HEK293 (cell line): ENCODE data around the gene TBP.

ENCODE experiments used
- ATF2 ChIP-seq: fragments of 450-650 bp; formaldehyde crosslinking; IDR thresholded peaks from 2 replicates; pipeline ENCODE4 v1.5.1; 2016; ENCODE audit warnings: missing biosample characterization, missing genetic modification characterization, low read depth
- CTCF ChIP-seq: fragments of 450-650 bp; formaldehyde crosslinking; IDR thresholded peaks from 2 replicates; pipeline ENCODE4 v1.5.1; 2016; ENCODE audit warnings: missing biosample characterization, missing genetic modification characterization
- ELK4 ChIP-seq: IDR thresholded peaks from 2 replicates; pipeline ENCODE4 v1.6.1; 2011; ENCODE audit warnings: mild to moderate bottlenecking, low read depth, low read length, borderline replicate concordance
- KLF16 ChIP-seq: fragments of 450-650 bp; formaldehyde crosslinking; IDR thresholded peaks from 2 replicates; pipeline ENCODE4 v1.5.1; 2017; ENCODE audit warnings: missing biosample characterization, missing genetic modification characterization
- MZF1 ChIP-seq: fragments of 450-650 bp; formaldehyde crosslinking; IDR thresholded peaks from 2 replicates; pipeline ENCODE4 v1.5.1; 2017; ENCODE audit warnings: missing biosample characterization, missing genetic modification characterization, borderline replicate concordance
- SCRT1 ChIP-seq: fragments of 450-650 bp; formaldehyde crosslinking; IDR thresholded peaks from 2 replicates; pipeline ENCODE4 v1.5.1; 2016; ENCODE audit warnings: missing biosample characterization, missing genetic modification characterization, borderline replicate concordance
- ZBTB10 ChIP-seq: fragments of 450-650 bp; formaldehyde crosslinking; IDR thresholded peaks from 2 replicates; pipeline ENCODE4 v1.5.1; 2016; ENCODE audit warnings: missing biosample characterization, missing genetic modification characterization
- ZBTB21 ChIP-seq: fragments of 450-650 bp; formaldehyde crosslinking; IDR thresholded peaks from 2 replicates; pipeline ENCODE4 v1.5.1; 2017; ENCODE audit warnings: missing biosample characterization, missing genetic modification characterization
- ZBTB7A ChIP-seq: fragments of 450-650 bp; formaldehyde crosslinking; IDR thresholded peaks from 2 replicates; pipeline ENCODE4 v1.5.1; 2016; ENCODE audit warnings: low read depth, missing biosample characterization, missing genetic modification characterization
- ZNF138 ChIP-seq: fragments of 450-650 bp; formaldehyde crosslinking; IDR thresholded peaks from 2 replicates; pipeline ENCODE4 v1.5.1; 2016; ENCODE audit warnings: missing biosample characterization, missing genetic modification characterization, borderline replicate concordance
- ZNF223 ChIP-seq: fragments of 450-650 bp; formaldehyde crosslinking; IDR thresholded peaks from 2 replicates; pipeline ENCODE4 v1.5.1; 2016; ENCODE audit warnings: missing biosample characterization, missing genetic modification characterization
- ZNF791 ChIP-seq: fragments of 450-650 bp; formaldehyde crosslinking; IDR thresholded peaks from 2 replicates; pipeline ENCODE4 v1.5.1; 2016; ENCODE audit warnings: missing biosample characterization, missing genetic modification characterization

GRCh38 chr6:170590725-170591124, 36.6 kb downstream of the TBP start:
- TF ChIP-seq CTCF = no peak
- no peak for TF ChIP-seq ELK4
- TF ChIP-seq KLF16 (tag by site-specific recombination) = no peak
- TF ChIP-seq ZBTB7A = no peak
- no peak for TF ChIP-seq MZF1
- TF ChIP-seq ZNF791 (tag by site-specific recombination) = no peak
- no peak for TF ChIP-seq ZBTB10 (tag by site-specific recombination)
- TF ChIP-seq ZBTB21 = no peak
- TF ChIP-seq ZNF138 (tag by site-specific recombination) = no peak
- no peak for TF ChIP-seq ATF2 (tag by site-specific recombination)
- no peak for TF ChIP-seq ZNF223
- TF ChIP-seq SCRT1 (tag by site-specific recombination) = no peak
